GM12878 (cell line): ENCODE results near the gene RAC2. TPM values are rescaled to one million over a fixed set of nuclear protein-coding genes. Genes with fewer than 3 reads are reported as not detected.

Experiments used
- ATAC-seq: fragments of 200-7000 bp; cut with Tn5 transposase; 3 replicates; pipeline ENCODE4 v1.9.1; 2020; ENCODE audit warnings: mild to moderate bottlenecking, moderate library complexity
- BruUV-seq: library from RNA; stranded (reverse); fragments of 400-500 nt; replicated peaks from 2 replicates; lab custom pipeline; 2021; lab: Mats Ljungman, UMichigan
- CTCF ChIA-PET: fragments of 300-600 bp; sonication (Branson Sonifier 250); formaldehyde crosslinking; extraction: SDS; loops from one replicate; lab custom pipeline; 2021; ENCODE audit warnings: inconsistent platforms; lab: Yijun Ruan, JAX
- POLR2A ChIA-PET: fragments of 350-600 bp; formaldehyde crosslinking; extraction: SDS; loops from one replicate; lab custom pipeline; 2021; ENCODE audit warnings: inconsistent platforms; lab: Charles Lee
- RAD21 ChIA-PET: fragments of 300-600 bp; sonication (Branson Sonifier 250); formaldehyde crosslinking; loops from one replicate; lab custom pipeline; 2023; ENCODE audit warnings: antibody characterized with exemption; ENCODE audit not compliant: unreplicated experiment; lab: Charles Lee
- SMC1A ChIA-PET: fragments of 300-600 bp; sonication (Branson Sonifier 250); formaldehyde crosslinking; loops from one replicate; lab custom pipeline; 2023; ENCODE audit not compliant: unreplicated experiment, uncharacterized antibody; lab: Charles Lee
- DNase-seq: peaks from one replicate; pipeline ENCODE4 v3.0.0-alpha.2; 2011; ENCODE audit warnings: low read depth, low spot score
- FAIRE-seq: peaks from 3 replicates; lab custom pipeline; 2011; peaks lifted over from hg19 to GRCh38; lab: Jason Lieb, UNC
- H2AFZ ChIP-seq: 2 replicates; pipeline ENCODE4 v1.6.0; 2011; ENCODE audit warnings: low read depth, low read length, control low read depth; ENCODE audit not compliant: control insufficient read depth
- H3K27ac ChIP-seq: 2 replicates; pipeline ENCODE4 v1.5.1; 2011; ENCODE audit warnings: control low read depth; ENCODE audit not compliant: control insufficient read depth, insufficient read depth
- H3K27me3 ChIP-seq, 2 experiments: replicated peaks in 1 of 2; 2 replicates each; pipeline versions ENCODE4 v1.6.0 to v1.6.1; 2011; ENCODE audit warnings: low read length in 1 of 2; ENCODE audit not compliant: control insufficient read depth in 2 of 2, insufficient read depth in 2 of 2
- H3K36me3 ChIP-seq, 2 experiments: 2 replicates each; pipeline ENCODE4 v1.5.1; 2011; ENCODE audit warnings: low read length in 1 of 2; ENCODE audit not compliant: control insufficient read depth in 2 of 2, insufficient read depth in 2 of 2
- H3K4me1 ChIP-seq: 2 replicates; pipeline ENCODE4 v1.6.1; 2011; ENCODE audit warnings: mild to moderate bottlenecking, low read length, moderate library complexity, mixed read lengths; ENCODE audit not compliant: control insufficient read depth, insufficient read depth
- H3K4me2 ChIP-seq: 2 replicates; pipeline ENCODE4 v1.6.0; 2011; ENCODE audit warnings: control low read depth; ENCODE audit not compliant: control insufficient read depth, insufficient read depth
- H3K4me3 ChIP-seq: fragments of 200-600 bp; sonication (generic); 2 replicates; pipeline ENCODE4 v1.5.1; 2016
- H3K79me2 ChIP-seq: 2 replicates; pipeline ENCODE4 v1.6.0; 2011; ENCODE audit warnings: low read length; ENCODE audit not compliant: control insufficient read depth, insufficient read depth
- H3K9ac ChIP-seq: 2 replicates; pipeline ENCODE4 v1.8.0; 2011; ENCODE audit warnings: low read length, control low read depth, mixed read lengths; ENCODE audit not compliant: control insufficient read depth, insufficient read depth
- H3K9me3 ChIP-seq: replicated peaks from 3 replicates; pipeline ENCODE4 v1.5.1; 2011; ENCODE audit warnings: mild to moderate bottlenecking, low read length; ENCODE audit not compliant: control insufficient read depth, insufficient read depth
- H4K20me1 ChIP-seq: 2 replicates; pipeline ENCODE4 v1.6.0; 2011; ENCODE audit not compliant: control insufficient read depth, insufficient read depth
- ATF7 ChIP-seq: fragments of 450-650 bp; IDR thresholded peaks from 2 replicates; pipeline ENCODE4 v1.6.1; 2016; ENCODE audit warnings: low read depth, mild to moderate bottlenecking
- CREB1 ChIP-seq: IDR thresholded peaks from 2 replicates; pipeline ENCODE4 v1.6.1; 2012; ENCODE audit warnings: low read depth, mild to moderate bottlenecking, inconsistent platforms
- EP300 ChIP-seq, 2 experiments: fragments of 150-350 bp in 1 of 2; IDR thresholded peaks; 2 replicates each; pipeline ENCODE4 v1.6.1; 2011 to 2012; ENCODE audit warnings: low read depth in 2 of 2, low read length in 2 of 2, borderline replicate concordance in 1 of 2, improper control_type of control experiment in 1 of 2, inconsistent platforms in 1 of 2; ENCODE audit not compliant: control insufficient read depth in 1 of 2
- IKZF1 ChIP-seq: fragments of 450-650 bp; conservative IDR thresholded peaks from 2 replicates; pipeline ENCODE4 v1.6.1; 2017; ENCODE audit warnings: antibody characterized with exemption, mild to moderate bottlenecking
- NFYA ChIP-seq: IDR thresholded peaks from 2 replicates; pipeline ENCODE4 v1.6.1; 2011; ENCODE audit warnings: low read depth, mild to moderate bottlenecking, low read length, improper control_type of control experiment, borderline replicate concordance
- NFYB ChIP-seq: IDR thresholded peaks from 2 replicates; pipeline ENCODE4 v1.6.1; 2011; ENCODE audit warnings: low read depth, mild to moderate bottlenecking, low read length, improper control_type of control experiment, moderate library complexity; ENCODE audit not compliant: insufficient read depth
- POLR2A ChIP-seq: IDR thresholded peaks from 2 replicates; pipeline ENCODE4 v1.6.1; 2011; ENCODE audit warnings: low read depth, mild to moderate bottlenecking, low read length
- POLR2AphosphoS2 ChIP-seq: IDR thresholded peaks from 2 replicates; pipeline ENCODE4 v1.6.1; 2011; ENCODE audit warnings: low read depth, mild to moderate bottlenecking, low read length, improper control_type of control experiment, moderate library complexity
- SP1 ChIP-seq: IDR thresholded peaks from one replicate; pipeline ENCODE4 v1.6.1; 2011; ENCODE audit warnings: low read depth, low read length
- TCF7 ChIP-seq: IDR thresholded peaks from 2 replicates; pipeline ENCODE4 v1.6.1; 2014; ENCODE audit warnings: antibody characterized with exemption, borderline replicate concordance
- WGBS: methylation state at CpG from one replicate; pipeline ENCODE4 v1.1.6; 2016; ENCODE audit warnings: low lambda C conversion rate; ENCODE audit not compliant: insufficient replicate concordance, insufficient coverage; ENCODE audit errors: missing lambda C conversion rate; 5-methylcytosine and 5-hydroxymethylcytosine counted together
- in situ Hi-C: fragments of 300-500 bp; cut with MboI; formaldehyde crosslinking; loops from 9 replicates; pipeline ENCODE4 v1.14.3; 2018; ENCODE audit warnings: mixed read lengths
- intact Hi-C: fragments of 100-400 bp; cut with micrococcal nuclease; formaldehyde crosslinking; loops from one replicate; pipeline ENCODE4 v1.14.2; 2022; ENCODE audit not compliant: unreplicated experiment
- polyA plus RNA-seq, 11 experiments: library from polyadenylated mRNA; depleted of rRNA in 4 of 11; unstranded in 6 of 11; stranded (reverse) in 5 of 11; fragments of >200 nt; fragmentation: Nextera tagmentation in 4 of 11; fragmentation: Illumina TruSeq in 1 of 11; extraction: Ambion mirVana in 4 of 11; extraction: Trizol in 1 of 11; gene quantifications; 1 replicate in 1 of 11; 2 replicates in 10 of 11; pipeline versions ENCODE4 v1.2.1 to v1.2.3, GENCODE V29; 2011 to 2016; ENCODE audit warnings: inconsistent platforms in 2 of 11, missing spikeins in 2 of 11, low read depth in 1 of 11
- total RNA-seq, 4 experiments: library from RNA; depleted of rRNA in 3 of 4; stranded (reverse); fragments of >200 nt in 3 of 4; fragmentation: Illumina TruSeq in 1 of 4; extraction: Trizol in 1 of 4; gene quantifications; 2 replicates each; pipeline versions ENCODE4 v1.2.1 to v1.2.3, GENCODE V29; 2013 to 2021

The RAC2 gene
- total and polyA plus RNA-seq, 10 of the 15 experiments (the other 5 are each of a cell fraction or from before 2014, with no cell fraction given) = 102 to 386 (median 304) TPM

DNA sequence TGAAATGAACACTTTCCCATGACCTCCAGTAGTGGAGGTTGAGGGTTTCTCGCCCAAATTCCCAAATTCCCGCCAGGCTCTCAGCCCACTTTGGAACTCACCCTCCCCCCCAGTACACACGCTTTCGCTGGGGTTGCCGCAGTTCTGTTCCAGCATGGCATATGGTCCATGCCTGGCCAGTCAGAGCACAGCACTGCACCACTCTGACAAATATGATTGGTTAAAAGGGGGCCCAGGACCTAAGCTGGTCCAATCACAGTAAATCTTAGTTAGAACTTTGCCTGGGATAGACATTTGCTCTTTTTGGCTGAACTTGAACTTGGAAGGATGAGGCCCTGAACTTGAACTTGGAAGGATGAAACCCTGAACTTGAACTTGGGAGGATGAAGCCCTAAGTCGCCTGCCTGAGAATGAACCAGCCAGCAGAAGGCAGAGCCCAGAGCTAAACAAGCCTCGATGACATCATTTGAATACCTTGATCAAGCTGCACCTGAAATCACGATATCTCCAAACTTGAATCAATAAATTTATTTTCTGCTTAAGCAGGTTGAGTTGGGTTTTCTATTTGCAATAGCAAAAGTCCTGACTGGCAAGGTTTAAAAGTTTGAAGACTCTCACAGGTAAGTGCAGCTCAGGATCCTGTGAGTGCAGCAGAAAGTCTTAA lies 19.2 kb downstream of the RAC2 start:
- no peak for DNase-seq
- RAD21 ChIA-PET = interaction anchor here (1.0 to 11.8 kb wide), 6 partner anchors 17 to 89 kb away, joined by 3 to 196 read pairs (median 7); partner anchors contain the start of gene RAC2
- peak; percentile 22; the same call in 1 of the 3 replicates for ATAC-seq
- H3K4me3 ChIP-seq = no peak overlapping the region
- no peak overlapping the region for H3K4me2 ChIP-seq
- peaks cover 24 to 39% of the 10 kb centered on the region in 2 experiments for H3K36me3 ChIP-seq
- no TSS peak for BruUV-seq
- 57% methylated on average over 8 of the region's 8 CpGs for WGBS
- CTCF ChIA-PET = interaction anchor here (1.1 to 4.9 kb wide), 9 partner anchors 9 to 85 kb away, joined by 4 to 66 read pairs (median 6); no protein-coding TSS in a partner anchor
- peaks cover 4% of the 10 kb centered on the region; the same call in 2 of the 3 replicates for H3K9me3 ChIP-seq
- FAIRE-seq = no peak
- H3K79me2 ChIP-seq = peaks cover 40% of the 10 kb centered on the region
- no peak overlapping the region for H2AFZ ChIP-seq
- SMC1A ChIA-PET = interaction anchor here (2.3 to 5.8 kb wide), 3 partner anchors 18 to 35 kb away, joined by 12 to 87 read pairs (median 56); partner anchors contain the start of gene RAC2
- intact Hi-C loops (loop anchor here (2.0 kb wide), 2 partner anchors 20 to 36 kb away; partner anchors contain the start of gene RAC2), in situ Hi-C loops (loop anchor here (25.0 kb wide), 1 partner anchor 1838 kb away; the partner anchor contains the start of gene HMOX1)
- no peaks in the 10 kb centered on the region for H3K27me3 ChIP-seq
- H3K9ac ChIP-seq = no peak overlapping the region
- POLR2A ChIA-PET = interaction anchor here (0.7 to 11.6 kb wide), 4 partner anchors 9 to 24 kb away, joined by 3 to 246 read pairs (median 5); partner anchors contain the start of gene RAC2
- peak overlapping the region; percentile 80 for H3K27ac ChIP-seq
- H3K4me1 ChIP-seq = peaks cover 66% of the 10 kb centered on the region
- H4K20me1 ChIP-seq = no peaks in the 10 kb centered on the region
- TF ChIP-seq NFYB (peak; percentile 35; the same call in 1 of the 2 replicates), TCF7 (no peak), IKZF1 (no peak; the same call in 1 of the 2 replicates), NFYA (no peak), SP1 (no peak), EP300 (IDR thresholded peaks at IDR 0.05; ENCODE audit: borderline replicate concordance in 1 of 2, control insufficient read depth in 1 of 2, low read depth in 2 of 2, low read length in 2 of 2) (no peak), POLR2AphosphoS2 (no peak), CREB1 (no peak), POLR2A (no peak), ATF7 (peak; percentile 70)
